ENCODE measurements around the gene MDP1. TPM values are rescaled to one million over a fixed set of nuclear protein-coding genes. Genes with fewer than 3 reads are reported as not detected.

The MDP1 gene
- total RNA-seq, 1 experiment from 2014 or later: 8.9 TPM

DNA sequence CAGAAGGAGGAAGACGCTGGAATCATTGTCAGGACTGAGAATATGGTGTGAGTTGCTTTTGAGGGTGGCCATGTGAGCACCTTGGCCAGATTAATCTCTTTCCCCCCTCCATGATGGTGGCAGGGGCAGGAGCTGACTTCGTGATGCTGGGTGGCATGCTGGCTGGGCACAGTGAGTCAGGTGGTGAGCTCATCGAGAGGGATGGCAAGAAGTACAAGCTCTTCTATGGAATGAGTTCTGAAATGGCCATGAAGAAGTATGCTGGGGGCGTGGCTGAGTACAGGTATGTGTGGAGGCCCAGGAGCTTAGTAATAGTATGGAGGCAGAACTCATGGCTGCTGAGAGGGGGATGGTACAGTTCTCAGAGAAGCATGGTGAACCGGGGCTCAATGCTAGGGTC is 22.3 kb upstream of the MDP1 start:
- H3K27ac ChIP-seq (ENCODE audit: low read length): no peak overlapping the region
- peaks cover 26% of the 10 kb centered on the region for H3K4me1 ChIP-seq (ENCODE audit: control insufficient read depth, insufficient read depth, low read length)

GRCh38 chr14:24237463-24237955 is 21.6 kb upstream of the MDP1 start:
- no peak for ATAC-seq
- peaks cover 26% of the 10 kb centered on the region for H3K4me1 ChIP-seq (ENCODE audit: control insufficient read depth, insufficient read depth, low read length)
- no peak overlapping the region for H3K4me3 ChIP-seq (ENCODE audit: low read depth in 2 of 2, low read length in 2 of 2)
- in situ Hi-C loops (cut with HindIII; ENCODE audit: low pct_unique_long_range_greater_than_20kb, low sequenced_read_pairs) (no loop called here), intact Hi-C loops (cut with micrococcal nuclease; ENCODE audit: unreplicated experiment) (no loop called here)
- H3K9me3 ChIP-seq (ENCODE audit: control insufficient read depth, insufficient read depth, low read depth, low read length): no peaks in the 10 kb centered on the region
- TF ChIP-seq TCF7L2 (IDR thresholded peaks at IDR 0.05; ENCODE audit: low read depth, low read length) (no peak), REST (IDR thresholded peaks at IDR 0.05; ENCODE audit: insufficient read depth in 1 of 2, low read depth in 2 of 2, low read length in 1 of 2) (no peak), POLR2AphosphoS5 (IDR thresholded peaks at IDR 0.05; ENCODE audit: low read depth, low read length) (no peak), CTCF (IDR thresholded peaks at IDR 0.05) (no peak), SIN3A (IDR thresholded peaks at IDR 0.05; ENCODE audit: borderline replicate concordance, insufficient read depth, low read depth, low read length) (no peak)
- DNase-seq (ENCODE audit: low read depth, low spot score): no peak
- no TSS peak for BruUV-seq (replicated peaks)
- peaks cover 8% of the 10 kb centered on the region for H3K36me3 ChIP-seq (ENCODE audit: control insufficient read depth, insufficient read depth, low read length)
- no peaks in the 10 kb centered on the region for H3K27me3 ChIP-seq (ENCODE audit: control insufficient read depth, insufficient read depth, low read length)
- POLR2A ChIA-PET: interaction anchor here (0.5 kb wide), 1 partner anchor 194 kb away, joined by 5 read pairs; no protein-coding TSS in a partner anchor
- no peak overlapping the region for H3K27ac ChIP-seq (ENCODE audit: low read length)
- CTCF ChIA-PET: no interaction called here

More for the DNA sequence above, 22.3 kb upstream of the MDP1 start:
- DNase-seq (ENCODE audit: low read depth, low spot score): no peak
- no peaks in the 10 kb centered on the region for H3K27me3 ChIP-seq (ENCODE audit: control insufficient read depth, insufficient read depth, low read length)
- no peak for ATAC-seq
- no peaks in the 10 kb centered on the region for H3K9me3 ChIP-seq (ENCODE audit: control insufficient read depth, insufficient read depth, low read depth, low read length)
- CTCF ChIA-PET: no interaction called here
- TF ChIP-seq CTCF (IDR thresholded peaks at IDR 0.05): no peak
- TF ChIP-seq SIN3A (IDR thresholded peaks at IDR 0.05; ENCODE audit: borderline replicate concordance, insufficient read depth, low read depth, low read length): no peak
- no peak for TF ChIP-seq REST (IDR thresholded peaks at IDR 0.05; ENCODE audit: insufficient read depth in 1 of 2, low read depth in 2 of 2, low read length in 1 of 2)
- TF ChIP-seq TCF7L2 (IDR thresholded peaks at IDR 0.05; ENCODE audit: low read depth, low read length): no peak
- TF ChIP-seq POLR2AphosphoS5 (IDR thresholded peaks at IDR 0.05; ENCODE audit: low read depth, low read length): no peak
- intact Hi-C loops (cut with micrococcal nuclease; ENCODE audit: unreplicated experiment) (no loop called here), in situ Hi-C loops (cut with HindIII; ENCODE audit: low pct_unique_long_range_greater_than_20kb, low sequenced_read_pairs) (no loop called here)
- BruUV-seq (replicated peaks): no TSS peak
- peaks cover 8% of the 10 kb centered on the region for H3K36me3 ChIP-seq (ENCODE audit: control insufficient read depth, insufficient read depth, low read length)
- POLR2A ChIA-PET: interaction anchor here (0.5 kb wide), 1 partner anchor 194 kb away, joined by 5 read pairs; no protein-coding TSS in a partner anchor
- H3K4me3 ChIP-seq (ENCODE audit: low read depth in 2 of 2, low read length in 2 of 2): no peak overlapping the region

All from Panc1 (cell line).